A549 (cell line): ENCODE data around the gene AP3B1. TPM values are rescaled to one million over a fixed set of nuclear protein-coding genes. Genes with fewer than 3 reads are reported as not detected.

Experiments
- ATAC-seq, 2 experiments: fragments of 200-7000 bp in 1 of 2; fragments of >200 bp in 1 of 2; cut with Nextera tagmentation in 1 of 2; cut with Tn5 transposase in 1 of 2; 3 replicates each; pipeline versions ENCODE4 v1.8.0 to v1.9.1; 2018 to 2020; ENCODE audit warnings: mild to moderate bottlenecking in 1 of 2, moderate library complexity in 1 of 2
- CTCF ChIA-PET: fragments of 300-600 bp; sonication (Branson Sonifier 250); formaldehyde crosslinking; extraction: SDS; loops from one replicate; lab custom pipeline; 2021; ENCODE audit warnings: antibody characterized with exemption, inconsistent platforms; lab: Yijun Ruan, JAX
- POLR2A ChIA-PET: fragments of 350-600 bp; formaldehyde crosslinking; extraction: SDS; loops from one replicate; lab custom pipeline; 2021; ENCODE audit warnings: antibody characterized with exemption, inconsistent platforms; lab: Yijun Ruan, JAX
- DNase-seq, 2 experiments: peaks; one replicate each; pipeline versions ENCODE4 v3.0.0 to v3.0.0-alpha.2; 2011 to 2016; ENCODE audit warnings: low read depth in 1 of 2, low spot score in 1 of 2
- FAIRE-seq: peaks from 2 replicates; lab custom pipeline; 2011; peaks lifted over from hg19 to GRCh38; lab: Jason Lieb, UNC
- H3K27ac ChIP-seq, 2 experiments: fragments of >200 bp; sonication (Bioruptor Twin); formaldehyde crosslinking; 3 replicates each; pipeline ENCODE4 v1.5.1; 2016 to 2017
- H3K4me1 ChIP-seq: fragments of >200 bp; sonication (Bioruptor Twin); formaldehyde crosslinking; 3 replicates; pipeline ENCODE4 v1.6.1; 2016
- H3K4me2 ChIP-seq: fragments of >200 bp; sonication (Bioruptor Twin); formaldehyde crosslinking; 3 replicates; pipeline ENCODE4 v1.6.1; 2016
- H3K4me3 ChIP-seq: fragments of >200 bp; sonication (Bioruptor Twin); formaldehyde crosslinking; 3 replicates; pipeline ENCODE4 v1.5.1; 2016
- H3K9me3 ChIP-seq: fragments of >200 bp; sonication (Bioruptor Twin); formaldehyde crosslinking; 3 replicates; pipeline ENCODE4 v1.6.1; 2016
- CHD2 ChIP-seq: fragments of 150-350 bp; IDR thresholded peaks from 2 replicates; pipeline ENCODE4 v1.6.1; 2014; ENCODE audit warnings: low read length; ENCODE audit not compliant: partially characterized antibody
- CHD4 ChIP-seq: fragments of 200-600 bp; sonication (generic); IDR thresholded peaks from 2 replicates; pipeline ENCODE4 v1.6.1; 2016; ENCODE audit warnings: antibody characterized with exemption, mild to moderate bottlenecking, borderline replicate concordance
- FOXS1 ChIP-seq: fragments of 250-450 bp; sonication (Bioruptor Pico); IDR thresholded peaks from 2 replicates; pipeline ENCODE4 v1.5.0; 2020; ENCODE audit warnings: mild to moderate bottlenecking, moderate library complexity
- HDAC2 ChIP-seq: fragments of 200-600 bp; sonication (generic); IDR thresholded peaks from 2 replicates; pipeline ENCODE4 v1.6.1; 2016
- HOXB13 ChIP-seq: fragments of 250-450 bp; sonication (Bioruptor Pico); IDR thresholded peaks from 2 replicates; pipeline ENCODE4 v1.5.0; 2020; ENCODE audit warnings: low read depth, mild to moderate bottlenecking, moderate library complexity
- JUN ChIP-seq, 2 experiments: fragments of >200 bp; sonication (Bioruptor Twin); formaldehyde crosslinking; IDR thresholded peaks; 2 replicates in 1 of 2; 3 replicates in 1 of 2; pipeline ENCODE4 v1.6.1; 2016 to 2017
- MAFK ChIP-seq: fragments of 450-650 bp; IDR thresholded peaks from 2 replicates; pipeline ENCODE4 v1.6.1; 2014; ENCODE audit not compliant: partially characterized antibody
- MAZ ChIP-seq: fragments of 150-350 bp; IDR thresholded peaks from 2 replicates; pipeline ENCODE4 v1.6.1; 2014; ENCODE audit warnings: antibody characterized with exemption, low read depth, low read length, borderline replicate concordance
- NFE2L2 ChIP-seq: fragments of 150-350 bp; conservative IDR thresholded peaks from 2 replicates; pipeline ENCODE4 v1.6.1; 2014; ENCODE audit warnings: low read length
- PHF8 ChIP-seq: fragments of 200-600 bp; sonication (generic); IDR thresholded peaks from 2 replicates; pipeline ENCODE4 v1.6.1; 2016; ENCODE audit warnings: low read depth, mild to moderate bottlenecking, antibody characterized with exemption, moderate library complexity, borderline replicate concordance
- POLR2A ChIP-seq: IDR thresholded peaks from 2 replicates; pipeline ENCODE4 v1.6.1; 2012; ENCODE audit warnings: mild to moderate bottlenecking, low read length
- RAD21 ChIP-seq, 2 experiments: fragments of >200 bp in 1 of 2; sonication (Bioruptor Twin) in 1 of 2; formaldehyde crosslinking in 1 of 2; IDR thresholded peaks in 1 of 2; conservative IDR thresholded peaks in 1 of 2; 2 replicates in 1 of 2; 3 replicates in 1 of 2; pipeline ENCODE4 v1.6.1; 2012 to 2018; ENCODE audit warnings: inconsistent platforms in 1 of 2
- SMC3 ChIP-seq: fragments of >200 bp; sonication (Bioruptor Twin); formaldehyde crosslinking; IDR thresholded peaks from 3 replicates; pipeline ENCODE4 v1.6.1; 2018; ENCODE audit warnings: inconsistent platforms
- SREBF2 ChIP-seq: fragments of 450-650 bp; IDR thresholded peaks from 2 replicates; pipeline ENCODE4 v1.6.1; 2014; ENCODE audit warnings: mild to moderate bottlenecking, moderate library complexity
- TP53 ChIP-seq: fragments of 250-450 bp; sonication (Bioruptor Pico); IDR thresholded peaks from 2 replicates; pipeline ENCODE4 v1.5.0; 2021; ENCODE audit warnings: mild to moderate bottlenecking, moderate library complexity
- ZC3H11A ChIP-seq: fragments of 450-650 bp; IDR thresholded peaks from 2 replicates; pipeline ENCODE4 v1.6.1; 2014; ENCODE audit warnings: antibody characterized with exemption, mild to moderate bottlenecking
- ZSCAN20 ChIP-seq: fragments of 250-450 bp; sonication (Bioruptor Pico); IDR thresholded peaks from 2 replicates; pipeline ENCODE4 v1.8.0; 2022; ENCODE audit warnings: mild to moderate bottlenecking, moderate library complexity
- WGBS: methylation state at CpG from one replicate; pipeline ENCODE4 v1.1.6; 2017; ENCODE audit errors: missing lambda C conversion rate; 5-methylcytosine and 5-hydroxymethylcytosine counted together
- polyA plus RNA-seq, 4 experiments: library from polyadenylated mRNA; depleted of rRNA in 3 of 4; stranded (reverse); fragments of >200 nt; fragmentation: RNase III in 1 of 4; extraction: RNeasy Plus Mini Kit Qiagen cat#74134 plus additional on column Dnase treatment in 1 of 4; gene quantifications; 2 replicates in 3 of 4; 3 replicates in 1 of 4; pipeline ENCODE4 v1.2.3, GENCODE V29; 2011 to 2017
- TF ChIP-seq, protein P1 (sequence below): fragments of >200 bp; sonication (Bioruptor Twin); formaldehyde crosslinking; IDR thresholded peaks from 3 replicates; pipeline ENCODE4 v1.5.1; 2016
- TF ChIP-seq, protein P2 (sequence below): fragments of 250-450 bp; sonication (Bioruptor Pico); IDR thresholded peaks from 2 replicates; pipeline ENCODE4 v1.5.0; 2021; ENCODE audit warnings: mild to moderate bottlenecking, moderate library complexity, borderline replicate concordance

Gene AP3B1
- polyA plus RNA-seq, 2 of the 4 experiments (the other 2 are of a cell fraction) = 52.4 to 70.5 TPM

DNA sequence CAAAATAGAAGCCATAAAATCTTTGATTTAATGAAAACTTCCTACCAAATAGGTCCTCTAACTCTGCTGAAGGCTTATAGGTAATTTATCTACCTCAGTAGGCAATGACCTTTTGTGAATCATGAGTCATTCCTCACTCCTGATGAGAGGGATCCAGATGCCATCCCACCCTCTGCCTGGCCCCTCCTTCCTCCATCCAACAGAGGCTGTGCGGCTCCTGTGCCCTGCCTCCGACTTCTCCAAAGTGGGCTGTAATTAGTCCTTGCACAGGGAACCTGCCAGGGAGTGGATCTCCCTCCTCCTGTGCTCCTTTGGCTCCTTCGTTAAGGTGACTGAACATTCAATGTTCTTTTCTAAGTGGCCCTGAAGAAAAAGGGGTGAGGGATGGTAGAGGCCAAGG is 304.5 kb downstream of the AP3B1 start:
- 0 out of 3 replicates have a peak, but pooled peaks cover 5% of the 10 kb centered on the region for H3K4me1 ChIP-seq
- no peak for DNase-seq
- CTCF ChIA-PET = no interaction called here

DNA sequence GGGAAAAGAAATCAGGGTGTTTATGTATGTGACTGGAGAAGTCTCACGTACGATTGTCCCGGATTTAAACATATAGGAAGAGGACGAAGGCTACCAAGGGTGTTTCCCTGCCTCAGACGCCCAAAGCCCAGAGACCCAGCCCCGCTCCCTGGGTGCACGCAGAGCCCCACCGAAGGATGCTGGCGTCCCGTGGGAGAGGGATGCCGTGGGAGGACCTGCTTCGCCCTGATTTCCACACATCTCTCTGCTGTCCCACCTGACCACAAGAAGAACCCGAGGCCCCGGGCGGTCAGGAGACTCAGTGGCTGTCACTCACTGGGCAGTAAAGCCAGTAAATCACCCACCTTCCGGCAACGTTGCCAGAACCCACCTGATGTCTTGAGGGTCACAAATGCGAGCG is 306.5 kb downstream of the AP3B1 start:
- Histone ChIP-seq H3K4me2 (no peak overlapping the region), H3K4me3 (no peak overlapping the region), H3K9me3 (no peaks in the 10 kb centered on the region), H3K27ac (no peak overlapping the region), H3K4me1 (0 out of 3 replicates have a peak, but pooled peaks cover 5% of the 10 kb centered on the region)
- ATAC-seq (no peak), DNase-seq (no peak), FAIRE-seq (no peak)
- 91% methylated on average over 19 of the region's 19 CpGs for WGBS
- no peak for TF ChIP-seq ZC3H11A
- TF ChIP-seq, protein P1, sequence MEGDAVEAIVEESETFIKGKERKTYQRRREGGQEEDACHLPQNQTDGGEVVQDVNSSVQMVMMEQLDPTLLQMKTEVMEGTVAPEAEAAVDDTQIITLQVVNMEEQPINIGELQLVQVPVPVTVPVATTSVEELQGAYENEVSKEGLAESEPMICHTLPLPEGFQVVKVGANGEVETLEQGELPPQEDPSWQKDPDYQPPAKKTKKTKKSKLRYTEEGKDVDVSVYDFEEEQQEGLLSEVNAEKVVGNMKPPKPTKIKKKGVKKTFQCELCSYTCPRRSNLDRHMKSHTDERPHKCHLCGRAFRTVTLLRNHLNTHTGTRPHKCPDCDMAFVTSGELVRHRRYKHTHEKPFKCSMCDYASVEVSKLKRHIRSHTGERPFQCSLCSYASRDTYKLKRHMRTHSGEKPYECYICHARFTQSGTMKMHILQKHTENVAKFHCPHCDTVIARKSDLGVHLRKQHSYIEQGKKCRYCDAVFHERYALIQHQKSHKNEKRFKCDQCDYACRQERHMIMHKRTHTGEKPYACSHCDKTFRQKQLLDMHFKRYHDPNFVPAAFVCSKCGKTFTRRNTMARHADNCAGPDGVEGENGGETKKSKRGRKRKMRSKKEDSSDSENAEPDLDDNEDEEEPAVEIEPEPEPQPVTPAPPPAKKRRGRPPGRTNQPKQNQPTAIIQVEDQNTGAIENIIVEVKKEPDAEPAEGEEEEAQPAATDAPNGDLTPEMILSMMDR = no peak
- no peak for TF ChIP-seq HDAC2
- TF ChIP-seq MAZ = no peak
- TF ChIP-seq JUN (IDR thresholded peaks at IDR 0.05) = no peak
- TF ChIP-seq RAD21 (conservative IDR thresholded peaks at IDR 0.05 in 1 of 2, IDR thresholded peaks at IDR 0.05 in 1 of 2) = no peak
- no peak for TF ChIP-seq ZSCAN20 (CRISPR knock-in tag)
- TF ChIP-seq HOXB13 (CRISPR knock-in tag) = no peak
- POLR2A ChIA-PET = no interaction called here
- CTCF ChIA-PET = no interaction called here

More for the DNA sequence above, 304.5 kb downstream of the AP3B1 start:
- no peak for FAIRE-seq
- no peak overlapping the region for H3K4me3 ChIP-seq
- WGBS = 92% methylated on average over 3 of the region's 3 CpGs
- H3K4me2 ChIP-seq = no peak overlapping the region
- TF ChIP-seq CHD4 (no peak), TP53 (CRISPR knock-in tag) (no peak), NFE2L2 (no peak), MAFK (no peak), POLR2A (no peak), HDAC2 (no peak), PHF8 (no peak)
- TF ChIP-seq, protein P2, sequence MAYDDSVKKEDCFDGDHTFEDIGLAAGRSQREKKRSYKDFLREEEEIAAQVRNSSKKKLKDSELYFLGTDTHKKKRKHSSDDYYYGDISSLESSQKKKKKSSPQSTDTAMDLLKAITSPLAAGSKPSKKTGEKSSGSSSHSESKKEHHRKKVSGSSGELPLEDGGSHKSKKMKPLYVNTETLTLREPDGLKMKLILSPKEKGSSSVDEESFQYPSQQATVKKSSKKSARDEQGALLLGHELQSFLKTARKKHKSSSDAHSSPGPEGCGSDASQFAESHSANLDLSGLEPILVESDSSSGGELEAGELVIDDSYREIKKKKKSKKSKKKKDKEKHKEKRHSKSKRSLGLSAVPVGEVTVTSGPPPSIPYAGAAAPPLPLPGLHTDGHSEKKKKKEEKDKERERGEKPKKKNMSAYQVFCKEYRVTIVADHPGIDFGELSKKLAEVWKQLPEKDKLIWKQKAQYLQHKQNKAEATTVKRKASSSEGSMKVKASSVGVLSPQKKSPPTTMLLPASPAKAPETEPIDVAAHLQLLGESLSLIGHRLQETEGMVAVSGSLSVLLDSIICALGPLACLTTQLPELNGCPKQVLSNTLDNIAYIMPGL (CRISPR knock-in tag) = no peak
- TF ChIP-seq, all 56 proteins: peak for 0
- peak in 1 of 2 experiments; percentile 35; a peak in 1 of 6 replicates for ATAC-seq
- no peak overlapping the region for H3K27ac ChIP-seq
- POLR2A ChIA-PET = no interaction called here
- H3K9me3 ChIP-seq = no peaks in the 10 kb centered on the region

DNA sequence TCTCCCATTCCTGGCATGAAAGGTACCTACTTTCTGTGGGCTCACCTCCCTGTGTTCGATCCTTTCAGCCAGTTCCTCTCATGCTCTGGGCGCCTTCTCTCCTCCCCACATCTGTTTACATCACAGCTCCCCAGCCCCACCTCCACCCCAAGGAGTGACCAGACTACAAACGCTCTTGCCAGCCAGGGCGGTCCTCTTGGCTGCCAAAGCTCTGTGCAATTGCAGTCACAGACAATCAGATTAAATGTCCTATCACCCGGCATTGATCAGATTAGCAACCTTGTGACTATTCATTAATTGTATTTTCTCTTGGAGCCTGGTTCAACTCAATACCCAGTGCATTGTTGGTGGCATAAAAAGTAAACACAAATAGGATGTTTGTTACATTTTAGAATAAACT is 307.2 kb downstream of the AP3B1 start:
- H3K4me1 ChIP-seq = 0 out of 3 replicates have a peak, but pooled peaks cover 5% of the 10 kb centered on the region
- no peak for DNase-seq
- TF ChIP-seq CHD4 = no peak
- TF ChIP-seq CHD2 = no peak
- TF ChIP-seq HOXB13 (CRISPR knock-in tag) = no peak
- TF ChIP-seq SMC3 = no peak
- TF ChIP-seq SREBF2 = no peak
- no peak for TF ChIP-seq JUN (IDR thresholded peaks at IDR 0.05)
- no peak for TF ChIP-seq FOXS1 (CRISPR knock-in tag)
- TF ChIP-seq POLR2A = no peak
- H3K27ac ChIP-seq = no peak overlapping the region
- ChIA-PET POLR2A (no interaction called here), CTCF (interaction anchor here (0.6 to 6.8 kb wide), 2 partner anchors 120 to 310 kb away, joined by 3 to 24 read pairs; no protein-coding TSS in a partner anchor)
- FAIRE-seq = no peak
- no peaks in the 10 kb centered on the region for H3K9me3 ChIP-seq
- no peak for ATAC-seq
- no peak overlapping the region for H3K4me3 ChIP-seq
- no peak overlapping the region for H3K4me2 ChIP-seq
- 90% methylated on average over 5 of the region's 5 CpGs for WGBS
